GM19455 (cell line): ENCODE data around the gene GLUD1.
"Not testable (repeated sequence)": the region's sequence is repeated elsewhere in the genome, so short reads cannot be mapped to it uniquely, and the experiment has no call there.

Experiments
- ATAC-seq: cut with Tn5 transposase; IDR thresholded peaks from one replicate; pipeline ENCODE4 v1.9.1; 2021; ENCODE audit not compliant: unreplicated experiment

Gene GLUD1

DNA sequence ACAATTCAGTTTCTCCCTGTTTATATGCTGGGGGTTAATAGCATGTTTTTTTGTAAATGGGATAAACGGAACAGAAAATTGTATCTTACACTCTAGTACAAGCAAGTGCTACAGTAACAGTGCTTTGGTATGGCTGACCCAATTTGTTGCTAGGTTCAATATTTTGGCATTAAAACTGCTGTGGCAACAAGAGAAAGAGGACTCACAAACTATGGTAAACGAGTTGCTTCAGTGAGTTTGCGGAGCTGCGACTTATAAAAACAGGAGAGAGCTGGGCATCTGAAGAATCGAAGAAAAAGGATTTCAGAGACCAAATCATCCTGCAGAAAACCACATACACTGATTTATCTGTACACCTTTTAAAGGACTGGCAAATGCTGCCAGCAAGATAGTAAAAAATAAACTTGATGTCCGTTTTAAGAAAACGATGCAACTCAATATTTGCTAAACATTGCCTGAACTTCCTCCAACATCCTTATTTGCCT lies 2.2 kb downstream of the GLUD1 start:
- no peak for ATAC-seq

DNA sequence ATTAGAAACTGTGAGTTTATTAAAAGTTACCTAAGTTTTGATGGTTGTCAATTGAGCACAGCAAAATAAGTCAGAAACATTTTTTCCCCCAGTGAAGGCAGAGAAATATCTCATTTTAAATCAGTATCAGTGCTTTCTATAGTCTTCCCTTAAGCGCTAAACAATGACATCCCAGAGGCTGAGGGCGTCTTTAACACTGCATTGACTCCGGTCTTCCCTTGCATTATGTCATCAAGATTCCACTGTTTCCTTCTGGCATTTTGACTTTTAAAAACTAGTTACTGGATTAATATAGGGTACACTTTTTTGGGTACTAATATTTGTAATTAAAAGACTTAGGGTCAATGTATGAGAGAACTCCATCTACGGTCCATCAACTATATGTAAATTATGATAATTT lies 3.9 kb downstream of the GLUD1 start:
- no peak for ATAC-seq

DNA sequence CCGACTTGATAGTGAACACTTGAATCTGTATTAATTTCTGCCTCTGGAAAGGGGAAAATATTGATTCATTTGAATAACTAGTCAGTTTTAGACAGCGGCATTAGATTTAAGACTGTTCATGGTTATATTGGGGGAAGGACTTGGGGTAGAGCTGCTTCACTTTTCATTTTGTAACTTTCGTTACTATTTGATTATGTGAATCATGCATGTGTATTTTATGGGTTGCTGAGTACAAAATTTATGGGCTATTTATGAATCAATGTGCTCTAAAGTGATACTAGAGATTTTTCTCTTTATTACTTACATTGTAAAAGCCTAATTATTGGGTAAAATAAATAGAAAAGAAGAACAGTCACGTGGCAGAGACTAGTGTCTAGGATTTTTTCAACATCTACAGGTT lies 4.9 kb downstream of the GLUD1 start:
- ATAC-seq = no peak

DNA sequence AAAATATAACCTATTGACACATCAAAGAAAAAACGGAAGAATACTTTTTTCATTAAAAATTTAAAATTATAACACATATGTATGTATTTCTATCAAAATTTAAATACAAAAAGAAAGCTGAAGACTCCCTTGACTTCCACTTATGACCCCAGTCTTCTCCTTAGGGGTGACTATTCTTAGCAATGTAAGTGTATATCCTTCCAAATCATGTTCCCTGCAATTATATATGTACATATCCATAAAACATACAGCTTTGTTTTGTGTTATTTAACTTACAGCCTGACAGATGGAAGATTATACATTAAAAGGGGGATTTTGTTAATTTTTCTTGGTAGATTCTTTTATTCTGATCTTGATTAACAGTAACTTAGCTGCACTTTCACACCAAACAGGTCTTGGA lies 9.1 kb downstream of the GLUD1 start:
- no peak for ATAC-seq

DNA sequence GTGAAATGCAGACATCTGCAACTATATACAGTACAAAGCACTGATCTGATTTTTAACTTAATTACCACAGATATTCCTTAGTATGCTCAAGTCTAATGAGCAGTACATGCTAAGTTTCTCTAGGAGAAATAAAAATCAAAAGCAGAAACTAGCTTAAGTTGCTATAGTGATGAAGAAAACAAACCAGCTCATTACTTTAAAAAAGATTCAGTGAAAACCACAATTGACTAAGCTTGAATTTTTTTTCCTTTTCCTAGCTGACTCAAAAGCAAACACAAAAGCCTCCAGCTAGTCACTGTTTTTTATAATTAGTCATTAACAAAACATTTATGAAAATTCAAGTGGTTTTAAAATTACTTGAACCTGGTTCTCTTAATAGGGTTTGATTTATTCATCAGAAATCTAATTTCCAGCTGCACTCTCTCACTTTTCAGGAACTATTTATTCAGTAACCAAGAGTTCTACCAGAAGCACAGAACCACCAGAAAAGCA lies 10.3 kb downstream of the GLUD1 start:
- not testable (repeated sequence) for ATAC-seq

DNA sequence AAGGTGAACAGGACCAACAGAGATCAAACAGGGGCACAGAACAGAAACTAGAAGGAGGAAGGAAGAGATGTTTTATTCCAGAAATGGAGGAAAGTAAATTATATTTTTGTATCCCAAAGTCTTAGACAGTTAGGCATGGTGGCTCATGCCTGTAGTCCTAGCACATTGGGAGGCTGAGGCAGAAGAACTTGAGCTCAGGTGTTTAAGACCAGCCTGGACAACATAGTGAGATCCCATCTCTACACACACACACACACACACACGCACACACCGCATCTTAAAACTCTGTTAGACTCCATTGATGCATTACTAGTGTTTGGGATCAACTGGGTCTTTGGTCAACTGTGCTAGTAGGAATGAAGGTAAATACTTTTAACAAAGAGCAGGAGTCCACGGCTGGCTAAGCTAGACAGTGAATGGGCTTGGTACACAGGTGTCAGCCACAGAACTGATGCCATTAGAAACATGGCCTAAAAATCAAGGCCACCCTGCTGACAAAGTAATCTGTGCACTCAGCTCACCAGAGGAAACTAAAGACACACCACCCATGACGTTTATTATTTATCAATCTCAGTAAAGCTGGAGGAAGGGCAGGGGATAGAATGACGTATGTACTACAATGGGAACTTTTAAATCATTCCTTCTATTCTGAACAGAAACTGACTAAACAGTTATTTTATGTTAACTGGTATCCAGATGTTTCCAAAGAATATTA lies 10.9 kb downstream of the GLUD1 start:
- ATAC-seq = not testable (repeated sequence)

DNA sequence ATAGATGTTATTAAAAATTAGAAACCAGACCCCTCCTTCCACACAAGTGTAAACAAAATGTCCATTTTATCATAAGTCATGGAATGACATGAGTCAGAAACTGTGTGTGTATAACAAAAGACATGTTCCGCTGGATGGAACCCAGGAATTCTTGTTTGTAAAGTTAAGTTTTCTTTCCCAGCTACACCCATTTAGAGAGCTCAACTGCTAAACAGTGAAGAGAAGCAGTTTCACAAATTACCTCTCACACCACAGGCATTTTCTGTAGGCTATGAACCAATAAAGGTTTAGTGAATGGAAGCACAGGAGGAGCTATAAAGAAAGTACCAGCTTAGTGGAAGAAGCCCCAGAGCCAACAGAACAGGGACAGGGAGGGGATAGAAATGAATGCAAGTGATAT lies 12.4 kb downstream of the GLUD1 start:
- ATAC-seq = not testable (repeated sequence)

DNA sequence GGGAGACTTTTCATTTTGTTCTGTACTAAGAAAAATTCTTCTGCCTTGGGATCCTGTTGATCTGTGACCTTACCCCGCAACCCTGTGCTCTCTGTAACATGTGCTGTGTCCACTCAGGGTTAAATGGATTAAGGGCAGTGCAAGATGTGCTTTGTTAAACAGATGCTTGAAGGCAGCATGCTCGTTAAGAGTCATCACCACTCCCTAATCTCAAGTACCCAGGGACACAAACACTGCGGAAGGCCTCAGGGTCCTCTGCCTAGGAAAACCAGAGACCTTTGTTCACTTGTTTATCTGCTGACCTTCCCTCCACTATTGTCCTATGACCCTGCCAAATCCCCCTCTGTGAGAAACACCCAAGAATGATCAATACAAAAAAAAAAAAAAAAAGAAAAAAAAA lies 13.1 kb downstream of the GLUD1 start:
- ATAC-seq = not testable (repeated sequence)

DNA sequence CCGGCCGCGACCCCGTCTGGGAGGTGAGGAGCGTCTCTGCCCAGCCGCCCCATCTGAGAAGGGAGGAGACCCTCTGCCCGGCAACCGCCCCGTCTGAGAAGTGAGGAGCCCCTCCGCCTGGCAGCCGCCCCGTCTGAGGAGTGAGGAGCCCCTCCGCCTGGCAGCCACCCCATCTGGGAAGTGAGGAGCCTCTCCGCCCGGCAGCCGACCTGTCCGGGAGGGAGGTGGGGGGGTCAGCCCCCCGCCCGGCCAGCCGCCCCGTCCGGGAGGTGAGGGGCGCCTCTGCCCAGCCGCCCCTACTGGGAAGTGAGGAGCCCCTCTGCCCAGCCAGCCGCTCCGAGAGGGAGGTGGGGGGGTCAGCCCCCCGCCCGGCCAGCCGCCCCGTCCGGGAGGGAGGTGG lies 14.0 kb downstream of the GLUD1 start:
- not testable (repeated sequence) for ATAC-seq

DNA sequence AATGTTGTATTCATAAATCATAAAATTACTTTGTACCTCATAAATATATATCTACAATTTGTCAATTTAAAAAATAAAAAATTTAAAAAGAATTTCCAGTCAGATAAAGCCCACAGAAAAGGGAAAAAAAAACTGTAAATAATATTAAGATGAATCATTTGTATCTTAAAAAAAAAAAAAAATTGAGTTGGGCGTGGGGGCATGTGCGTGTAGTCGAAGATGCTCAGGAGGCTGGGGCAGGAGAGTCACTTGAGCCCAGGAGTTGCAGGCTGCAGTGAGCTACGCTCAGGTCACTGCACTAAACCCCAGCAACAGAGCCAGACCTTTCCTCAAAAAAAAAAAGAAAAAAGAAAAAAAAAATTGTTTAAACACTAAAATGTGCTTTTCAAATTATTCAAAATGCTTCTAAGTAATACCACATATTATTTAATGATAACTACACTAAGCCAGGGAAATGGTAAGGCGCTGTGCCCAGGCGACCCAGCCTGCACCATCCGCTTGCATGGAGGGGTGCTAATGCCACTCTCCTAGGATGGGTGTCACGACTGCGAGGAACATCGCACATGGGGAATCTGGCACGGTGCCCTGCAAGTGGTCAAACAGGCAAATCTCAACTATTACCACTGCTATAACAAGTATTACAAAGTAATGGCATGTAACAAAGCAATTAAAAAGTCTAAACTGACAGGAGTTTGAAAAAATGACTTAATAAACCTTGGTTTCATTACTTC lies 15.4 kb downstream of the GLUD1 start:
- no peak for ATAC-seq

DNA sequence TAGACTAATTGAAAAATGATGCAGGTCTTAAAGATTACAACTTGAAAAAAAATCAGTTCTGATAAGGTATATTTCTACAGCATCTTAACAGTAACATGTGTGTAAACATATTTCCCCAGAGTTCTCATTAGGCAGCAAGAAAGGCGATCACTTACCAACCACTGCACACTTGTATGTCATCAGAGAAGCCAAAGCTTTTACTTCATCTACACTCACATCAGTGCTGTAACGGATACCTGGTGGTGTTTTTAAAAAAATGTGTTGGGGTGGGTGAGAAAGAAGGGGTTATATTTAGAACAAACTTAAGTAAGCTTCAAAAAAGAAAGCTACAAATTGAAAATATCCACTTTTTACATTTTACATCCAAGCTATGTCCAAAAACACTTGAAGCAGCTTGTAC lies 18.2 kb downstream of the GLUD1 start:
- not testable (repeated sequence) for ATAC-seq

DNA sequence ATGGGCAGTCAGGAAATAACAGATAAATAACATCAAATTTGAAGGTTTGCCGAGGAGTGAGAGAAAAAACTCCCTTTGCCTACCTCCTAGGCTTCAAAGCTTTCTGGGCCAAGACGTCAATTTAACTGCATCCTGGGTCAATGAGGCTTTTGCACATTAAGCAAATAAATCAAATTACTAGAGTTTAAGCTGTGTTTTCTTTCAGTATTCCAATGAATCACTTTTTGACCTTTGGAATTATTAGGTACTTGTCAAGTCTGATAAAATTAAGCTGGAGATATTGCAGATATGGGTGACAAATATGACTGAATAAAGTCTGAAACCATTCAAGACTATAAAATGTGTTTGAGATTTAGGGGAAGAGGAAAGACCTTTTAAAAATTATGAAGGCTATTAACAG lies 22.2 kb downstream of the GLUD1 start:
- no peak for ATAC-seq

DNA sequence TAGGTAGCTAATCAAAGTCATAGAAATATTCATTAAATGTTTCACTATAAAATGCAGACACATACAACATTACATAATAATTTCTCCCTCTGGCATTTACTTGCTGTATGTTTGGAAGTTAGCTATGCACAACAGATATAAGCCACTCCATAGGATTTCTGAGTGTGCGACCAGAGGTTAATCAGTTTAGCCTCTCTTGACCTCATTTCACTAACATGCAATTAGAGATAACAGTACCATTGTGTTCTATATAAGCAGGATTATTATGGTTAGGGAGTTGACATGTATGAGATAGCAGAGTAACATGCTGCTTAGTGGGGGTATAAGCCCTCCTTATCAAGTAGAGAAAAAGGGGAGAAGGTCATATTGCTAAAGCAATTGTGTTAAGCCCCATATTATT lies 26.4 kb downstream of the GLUD1 start:
- no peak for ATAC-seq

DNA sequence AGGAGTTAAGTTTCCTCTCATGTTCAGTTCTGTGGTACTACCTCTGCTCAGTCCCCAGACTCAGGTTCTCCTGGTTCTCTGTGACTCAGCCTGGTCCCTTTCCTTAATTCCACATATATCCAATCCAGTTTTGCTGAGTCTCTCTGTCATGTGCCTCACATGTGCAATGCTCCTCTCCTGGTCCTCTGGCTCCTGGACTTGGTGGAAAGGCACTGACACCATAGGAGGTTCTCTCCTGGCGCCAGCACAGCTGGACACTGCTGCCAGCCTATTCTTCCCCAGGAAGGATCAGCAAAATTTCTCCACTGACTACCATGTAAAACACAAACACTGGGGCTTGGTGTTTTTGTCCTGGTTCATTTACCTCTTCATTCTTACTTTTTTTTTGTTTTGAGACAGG lies 27.8 kb downstream of the GLUD1 start:
- ATAC-seq = no peak

DNA sequence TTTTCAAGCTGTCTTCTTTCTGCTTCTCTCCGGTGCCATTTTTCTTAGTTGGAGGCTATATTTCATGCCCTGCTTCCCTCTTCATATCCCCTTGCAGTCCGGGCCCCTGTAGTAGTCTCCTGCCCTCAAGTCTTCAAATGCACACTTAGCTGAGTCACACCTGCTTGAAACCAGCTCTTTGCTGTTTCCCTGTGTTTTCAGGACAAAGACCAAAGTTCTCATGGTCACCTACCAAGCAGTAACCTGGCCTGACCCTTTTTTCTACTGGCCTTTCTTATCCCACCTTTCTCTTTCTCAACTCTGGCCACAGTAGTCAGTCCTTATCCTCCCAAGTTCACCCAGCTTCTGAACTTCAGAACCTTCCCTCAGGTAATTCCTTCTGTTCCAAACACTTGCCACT lies 28.5 kb downstream of the GLUD1 start:
- no peak for ATAC-seq

DNA sequence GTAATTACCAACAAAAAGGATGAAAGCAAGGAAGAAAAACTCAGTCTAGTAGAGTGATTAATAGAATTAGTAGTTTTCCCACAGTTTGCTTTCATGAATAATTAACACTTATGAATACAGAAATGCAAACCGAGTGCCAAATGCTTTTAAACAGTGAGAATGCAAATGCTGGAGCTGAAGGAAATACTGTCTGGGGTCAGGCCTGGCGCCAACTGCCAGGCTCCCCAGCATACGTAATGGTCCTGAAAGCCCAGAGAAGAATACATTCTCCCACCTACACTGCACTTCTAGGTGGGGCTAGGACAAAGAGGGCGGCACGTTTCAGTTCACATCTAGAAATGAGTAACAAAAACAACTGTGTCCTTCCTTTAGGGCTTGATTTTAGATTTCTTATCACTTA lies 30.0 kb downstream of the GLUD1 start:
- ATAC-seq = no peak

DNA sequence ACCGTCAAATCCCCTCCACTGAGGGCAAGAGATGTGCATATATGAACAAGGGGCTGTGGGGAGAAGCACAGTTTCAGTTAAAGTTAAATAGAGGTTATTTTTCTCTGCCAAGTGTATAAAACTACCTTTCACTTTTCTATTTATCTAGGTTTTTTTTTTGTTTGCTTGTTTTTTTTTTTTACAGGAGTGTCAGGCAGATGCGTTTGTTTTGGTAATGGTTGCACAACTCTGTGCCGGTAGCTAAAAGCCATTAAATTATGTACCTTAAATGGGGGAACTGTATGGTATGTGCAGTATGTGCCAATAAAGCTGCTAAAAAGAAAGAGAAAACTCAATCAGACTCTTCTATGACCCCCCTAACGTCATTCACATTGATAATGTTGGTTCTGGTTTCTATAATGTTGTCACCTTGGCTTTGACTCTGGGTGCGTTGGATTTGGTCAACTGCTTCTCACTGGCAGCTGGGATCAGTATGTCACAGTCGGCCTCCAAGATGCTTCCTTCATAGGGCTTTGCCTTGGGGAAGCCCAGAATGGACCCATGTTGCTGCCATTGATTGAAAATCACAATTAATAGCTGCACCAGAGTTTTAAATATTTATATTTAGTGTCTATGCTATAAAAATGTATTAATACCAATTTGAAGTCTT lies 34.2 kb downstream of the GLUD1 start:
- ATAC-seq = no peak

DNA sequence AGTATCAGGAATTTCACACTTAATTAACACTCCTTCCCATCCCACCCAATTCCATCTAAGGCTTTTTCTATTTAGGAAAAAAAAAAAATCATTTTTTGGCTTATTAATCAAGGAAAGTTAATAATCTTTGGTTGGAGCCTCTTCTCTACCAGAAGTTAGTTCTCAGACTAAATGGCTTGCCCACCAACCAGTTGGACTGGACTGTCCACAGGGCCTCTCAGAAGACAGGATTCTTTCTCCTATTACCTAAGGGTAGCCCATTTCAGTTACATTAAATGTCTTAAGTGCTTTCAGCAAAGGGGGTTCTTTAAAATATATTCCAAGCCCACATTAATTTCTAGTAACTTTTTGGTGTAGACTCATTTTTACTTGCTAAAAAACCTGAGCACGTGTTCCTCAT lies 35.2 kb downstream of the GLUD1 start:
- no peak for ATAC-seq

DNA sequence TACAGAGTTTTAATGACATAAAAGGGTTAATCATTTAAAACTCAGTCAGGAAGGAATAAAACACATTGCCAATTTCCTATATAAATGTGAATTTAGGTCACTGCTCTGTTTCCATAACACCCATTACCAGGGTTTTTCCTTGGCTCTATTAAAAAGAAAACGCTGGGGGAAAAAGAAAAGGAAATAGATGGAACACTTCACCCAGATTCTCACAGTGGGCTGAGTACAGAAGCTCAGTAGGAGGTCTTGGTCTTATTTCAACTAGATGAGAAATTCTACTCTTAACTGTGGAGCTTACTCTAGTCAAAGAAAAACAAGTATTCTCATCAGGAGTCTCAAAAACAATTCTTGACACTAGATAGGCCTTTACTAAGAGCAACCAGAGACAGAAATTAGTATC lies 36.5 kb downstream of the GLUD1 start:
- no peak for ATAC-seq

DNA sequence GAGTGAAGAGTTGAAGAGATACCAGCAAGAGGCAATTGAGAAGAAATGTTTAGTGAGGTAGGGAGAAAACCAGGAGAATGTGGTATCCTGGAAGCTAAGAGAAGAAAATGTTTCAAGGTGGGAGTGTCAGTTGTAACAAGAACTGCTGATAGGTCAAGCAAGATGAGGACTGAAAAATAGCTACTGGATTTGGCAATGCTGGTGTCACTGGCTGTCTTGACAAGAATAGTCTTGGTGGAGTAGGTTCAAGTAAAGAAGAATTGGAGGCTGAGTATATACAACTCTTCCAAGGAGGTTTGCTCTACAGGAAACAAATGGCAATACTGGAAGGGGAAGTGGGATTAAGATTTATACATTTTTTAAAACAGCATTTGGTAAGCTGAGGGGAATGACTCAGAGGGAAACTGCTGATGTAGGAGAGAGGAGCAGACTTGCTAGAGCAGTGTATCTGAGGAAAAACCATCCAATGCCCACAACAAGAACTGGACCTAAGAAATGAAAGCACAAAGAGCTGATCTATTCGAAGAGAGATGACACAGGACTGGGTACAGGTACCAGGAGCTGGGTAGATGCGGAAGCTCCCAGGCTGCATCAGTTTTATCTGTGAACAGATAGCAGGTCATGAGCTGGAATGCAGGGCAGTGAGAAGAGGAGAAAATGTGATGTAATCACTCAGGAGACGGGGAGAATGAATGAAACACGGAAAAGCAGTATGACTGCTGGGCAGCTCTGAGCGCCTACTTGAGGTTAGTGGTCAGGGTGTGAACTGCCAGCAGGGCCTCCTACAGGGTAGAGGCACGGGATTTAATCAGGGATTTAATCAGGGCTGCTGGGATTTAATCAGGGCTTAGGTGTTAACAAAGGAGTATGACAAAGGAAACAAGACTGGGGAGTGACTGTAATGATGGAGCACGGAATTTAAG lies 40.0 kb downstream of the GLUD1 start:
- ATAC-seq = no peak
